HG03571 (cell line): ENCODE measurements around the gene DPYSL5.
"Not testable (repeated sequence)": the region's sequence is repeated elsewhere in the genome, so short reads cannot be mapped to it uniquely, and the experiment has no call there.

Experiments
- ATAC-seq: cut with Tn5 transposase; IDR thresholded peaks from one replicate; pipeline ENCODE4 v1.9.1; 2021; ENCODE audit not compliant: unreplicated experiment

Gene DPYSL5

DNA sequence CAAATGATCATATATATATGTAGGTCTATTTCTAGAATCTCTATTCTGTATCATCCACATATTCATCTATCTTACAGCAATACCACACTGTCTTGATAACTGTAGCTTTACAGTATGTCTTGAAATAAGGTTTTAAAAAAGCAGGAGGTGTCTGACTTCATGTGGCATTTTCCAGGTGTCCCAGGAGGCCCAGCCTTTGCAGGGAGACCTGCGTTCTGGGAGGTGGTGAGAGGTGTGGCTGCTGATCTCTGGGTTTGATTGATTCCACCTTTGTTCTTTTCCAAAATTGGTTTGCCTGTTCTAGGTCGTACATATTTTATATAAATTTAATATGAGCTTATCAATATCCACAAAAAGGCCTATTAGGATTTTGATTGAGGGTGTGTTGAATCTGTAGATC is 26.6 kb downstream of the DPYSL5 start:
- no peak for ATAC-seq

DNA sequence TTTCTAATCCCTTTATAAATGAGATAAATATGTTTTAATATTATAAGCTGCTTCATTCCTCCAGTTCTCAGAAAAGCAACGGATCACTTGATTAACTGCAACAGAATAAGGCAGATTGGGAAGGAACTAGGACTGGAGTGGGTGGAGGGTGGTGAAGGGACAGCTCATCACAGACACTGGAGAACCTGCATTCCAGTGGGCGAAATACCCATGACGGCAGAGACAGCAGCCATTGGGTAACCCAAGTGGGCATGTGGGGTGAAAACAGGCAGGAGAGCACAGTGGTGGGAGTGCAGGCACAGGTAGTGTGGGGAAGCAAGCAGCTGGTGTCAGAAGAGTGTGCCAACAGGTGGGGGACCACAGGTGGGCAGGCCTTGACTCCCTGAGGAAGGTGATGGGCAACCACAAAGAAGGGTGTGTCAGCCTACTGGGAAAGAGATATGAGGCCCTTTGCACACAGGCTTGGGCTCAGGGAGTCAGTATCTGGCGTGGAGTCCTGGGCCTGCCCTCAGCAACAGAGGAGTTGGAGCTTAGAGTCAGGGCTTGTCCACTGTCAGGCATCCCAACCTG is 27.2 kb downstream of the DPYSL5 start:
- ATAC-seq, result no peak

DNA sequence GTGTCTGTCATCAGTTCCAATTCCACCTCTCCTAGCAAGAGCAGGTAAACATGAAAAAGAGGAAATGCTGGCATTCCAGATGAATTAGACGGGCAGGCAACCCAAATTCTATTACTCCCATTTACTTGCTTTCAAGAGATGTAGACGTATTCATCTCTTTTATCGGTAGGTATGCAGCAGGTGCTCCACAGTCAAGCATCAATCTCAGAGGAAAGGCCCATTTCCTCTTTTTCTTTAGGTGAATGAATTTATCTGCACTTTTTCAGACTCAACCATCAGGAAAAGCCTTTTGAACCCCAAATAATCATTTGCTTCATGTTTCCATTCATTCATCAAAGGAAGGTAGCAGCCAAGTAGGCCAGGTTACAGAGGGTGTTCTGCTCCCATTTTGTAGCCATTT is 27.9 kb downstream of the DPYSL5 start:
- ATAC-seq, result no peak

DNA sequence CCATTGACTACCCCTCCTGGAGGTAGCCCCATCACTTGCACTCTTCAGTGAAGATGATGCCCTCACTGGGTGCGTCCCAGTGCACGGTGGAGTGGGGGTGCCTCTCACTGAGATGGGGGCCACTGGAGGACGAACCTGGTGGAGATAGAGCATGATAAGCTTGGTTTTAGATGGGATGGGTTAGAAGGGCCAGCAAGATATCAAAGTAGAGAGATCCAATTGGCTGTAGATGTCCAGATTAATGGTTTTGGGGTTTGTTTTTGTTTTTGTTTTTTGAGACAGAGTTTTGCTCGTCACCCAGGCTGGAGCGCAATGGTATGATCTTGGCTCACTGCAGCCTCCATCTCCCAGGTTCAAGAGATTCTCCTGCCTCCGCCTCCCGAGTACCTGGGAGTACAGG is 28.3 kb downstream of the DPYSL5 start:
- ATAC-seq, result no peak

DNA sequence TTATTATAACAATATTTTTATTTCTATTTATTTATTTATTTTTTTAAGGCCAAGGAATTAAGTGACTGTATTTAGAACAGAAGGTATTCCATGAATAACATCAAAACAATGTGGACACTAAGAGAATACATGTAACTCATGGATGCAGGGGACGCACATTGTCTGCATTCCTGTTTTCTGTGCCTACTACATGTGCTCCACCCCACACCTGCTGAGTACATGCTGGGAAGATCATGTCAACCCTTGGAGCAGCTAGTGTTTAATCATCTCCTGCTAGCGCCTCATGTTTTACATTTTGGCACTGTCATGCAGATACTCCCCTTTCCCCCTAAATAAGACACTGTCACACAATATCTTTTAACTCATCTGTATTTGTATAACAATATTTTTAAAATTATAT is 29.3 kb downstream of the DPYSL5 start:
- ATAC-seq, result no peak

DNA sequence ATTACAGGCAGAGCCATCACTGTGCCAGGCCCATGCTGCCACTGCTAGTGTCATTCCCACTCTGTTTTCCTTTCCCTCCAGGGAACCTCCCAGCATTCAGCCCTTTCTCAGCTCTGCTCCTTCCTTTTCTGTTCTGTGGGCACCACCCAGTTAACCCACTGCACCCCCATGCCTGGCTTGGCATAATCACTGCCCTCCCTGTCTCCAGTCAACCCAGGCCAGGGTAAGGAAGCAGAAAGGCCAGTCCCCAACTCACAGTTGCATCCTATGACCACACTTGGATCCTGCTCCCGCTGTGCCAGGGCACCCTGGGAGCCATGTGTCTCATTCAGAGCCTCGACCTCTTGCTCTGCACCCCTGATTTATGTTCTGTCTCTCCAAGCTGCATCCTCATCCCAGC is 32.2 kb downstream of the DPYSL5 start:
- ATAC-seq, result no peak

DNA sequence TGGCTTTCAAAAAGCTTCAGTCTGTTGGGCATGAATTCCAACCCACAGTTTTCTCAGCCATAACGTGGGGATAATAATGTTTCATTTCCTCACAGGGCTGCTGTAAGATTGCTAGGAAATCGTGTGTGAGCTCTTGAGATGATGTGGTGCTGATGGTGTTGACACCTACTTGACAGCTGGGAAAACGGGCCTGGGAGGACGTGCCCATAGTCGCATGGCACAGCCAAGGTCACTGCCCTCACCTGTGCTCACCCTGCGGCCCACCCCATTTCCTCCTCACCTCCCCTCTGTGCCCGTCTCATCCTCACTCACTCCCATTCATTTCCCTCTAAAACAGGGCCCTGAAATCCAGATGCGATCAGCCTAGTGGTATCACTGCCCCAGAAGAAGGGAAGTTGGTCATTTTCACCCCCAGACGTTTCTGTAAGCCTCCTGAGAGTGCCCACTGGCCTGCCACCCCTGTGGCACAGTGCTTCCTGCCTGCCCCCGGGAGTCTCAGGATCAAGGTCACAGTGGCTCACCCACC is 33.0 kb downstream of the DPYSL5 start:
- no peak for ATAC-seq

DNA sequence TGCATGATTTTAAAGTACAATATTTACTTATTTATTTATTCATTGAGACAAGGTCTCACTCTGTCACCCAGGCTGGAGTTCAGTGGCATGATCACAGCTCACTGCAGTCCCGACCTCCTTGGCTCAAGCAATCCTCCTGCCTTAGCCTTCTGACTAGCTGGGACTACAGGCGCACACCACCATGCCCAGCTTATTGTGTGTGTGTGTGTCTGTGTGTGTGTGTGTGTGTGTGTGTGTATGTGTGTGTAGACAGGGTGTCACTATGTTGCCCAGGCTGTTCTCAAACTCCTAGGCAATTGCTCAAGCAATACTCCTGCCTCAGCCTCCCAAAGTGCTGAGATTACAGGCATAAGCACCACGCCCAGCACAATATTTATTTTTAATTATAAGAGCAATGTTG is 34.3 kb downstream of the DPYSL5 start:
- not testable (repeated sequence) for ATAC-seq

DNA sequence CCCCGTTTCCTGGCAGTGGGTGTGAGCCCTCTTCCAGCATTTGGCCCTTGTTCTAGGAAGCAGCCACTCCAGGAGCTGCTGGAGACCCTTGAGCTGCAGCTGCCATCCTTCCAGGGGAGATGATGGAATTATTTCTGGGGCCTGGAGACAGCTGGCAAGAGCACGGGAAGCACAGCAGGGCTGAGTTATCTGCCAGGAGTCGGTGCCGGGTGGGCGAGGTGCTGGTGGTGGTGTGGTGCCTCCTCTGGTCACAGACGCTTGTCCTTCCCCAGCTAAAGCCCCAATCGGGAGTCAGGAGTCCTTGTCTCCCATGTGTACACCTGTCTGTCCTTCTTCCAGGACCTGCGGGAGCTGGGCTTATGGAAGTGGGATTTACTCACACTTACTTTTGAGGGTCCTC is 36.0 kb downstream of the DPYSL5 start:
- ATAC-seq, result no peak

DNA sequence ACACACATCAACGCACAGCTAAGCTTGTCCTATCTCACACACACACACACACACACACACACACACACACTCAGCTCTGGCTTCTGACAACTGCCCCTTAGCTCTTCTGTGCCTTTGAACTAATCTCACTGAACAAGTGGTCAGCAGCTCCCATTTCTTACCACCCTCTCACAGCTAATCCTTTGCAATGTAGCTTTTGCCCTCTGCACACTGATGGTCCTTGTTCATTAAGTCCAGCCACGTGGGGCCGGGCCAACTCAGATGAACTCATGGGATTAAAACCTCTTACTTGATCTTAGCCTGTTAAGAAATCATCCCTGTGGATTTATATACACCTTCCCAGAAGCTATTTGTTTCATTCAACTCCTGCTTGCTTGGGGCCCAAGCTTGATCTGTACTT is 36.6 kb downstream of the DPYSL5 start:
- no peak for ATAC-seq

DNA sequence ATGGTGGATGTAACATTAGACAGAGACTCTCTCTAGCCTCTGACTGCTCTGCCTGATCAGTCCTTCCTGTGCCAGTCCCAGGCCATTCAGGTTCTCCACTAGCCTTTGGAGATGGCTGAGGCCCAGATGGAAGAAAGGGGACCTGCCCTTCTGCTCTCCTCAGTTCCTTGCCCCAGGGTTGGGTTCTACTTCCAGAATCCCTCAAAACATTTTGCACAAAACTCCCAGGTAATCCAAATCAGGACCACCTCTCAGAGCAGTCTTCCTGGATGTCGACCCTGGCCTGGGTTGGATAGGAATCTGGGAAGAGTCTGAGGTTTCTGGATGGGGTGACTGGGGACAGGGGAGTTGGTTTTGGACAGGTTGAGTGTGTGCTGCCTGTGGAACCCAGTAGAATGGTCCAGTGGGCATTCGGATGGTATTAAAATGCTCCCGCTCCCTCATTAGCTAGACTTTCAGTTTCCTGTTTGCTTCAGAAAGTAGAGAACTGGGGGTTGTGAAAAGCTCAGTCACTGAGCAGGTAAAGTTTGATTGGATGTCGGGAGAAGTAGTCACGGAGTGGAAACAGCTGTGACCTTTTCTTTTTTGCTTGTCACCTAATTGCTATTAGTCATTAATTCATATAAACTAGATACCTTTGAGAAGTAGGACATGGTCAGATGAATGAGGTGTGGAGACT is 37.9 kb downstream of the DPYSL5 start:
- ATAC-seq, result no peak

DNA sequence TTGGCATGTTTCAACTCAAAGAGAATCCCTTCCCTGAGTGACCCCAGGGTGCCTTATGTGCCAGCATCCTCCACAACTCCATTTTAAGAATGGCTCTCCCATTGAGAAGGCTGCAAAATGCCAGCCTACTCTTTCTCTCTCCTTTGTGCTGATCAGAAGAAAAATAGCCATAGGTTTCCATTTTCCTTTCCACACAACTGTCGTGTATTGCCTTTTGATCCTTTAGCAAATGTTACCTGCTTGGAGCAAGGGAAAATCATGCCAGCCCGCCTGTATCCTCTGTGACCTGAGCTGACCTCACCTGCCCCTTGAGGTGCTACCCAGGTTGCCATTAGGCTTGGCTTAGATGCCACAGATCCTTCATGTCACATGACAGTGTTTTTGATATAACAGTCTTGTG is 38.8 kb downstream of the DPYSL5 start:
- ATAC-seq, result no peak

DNA sequence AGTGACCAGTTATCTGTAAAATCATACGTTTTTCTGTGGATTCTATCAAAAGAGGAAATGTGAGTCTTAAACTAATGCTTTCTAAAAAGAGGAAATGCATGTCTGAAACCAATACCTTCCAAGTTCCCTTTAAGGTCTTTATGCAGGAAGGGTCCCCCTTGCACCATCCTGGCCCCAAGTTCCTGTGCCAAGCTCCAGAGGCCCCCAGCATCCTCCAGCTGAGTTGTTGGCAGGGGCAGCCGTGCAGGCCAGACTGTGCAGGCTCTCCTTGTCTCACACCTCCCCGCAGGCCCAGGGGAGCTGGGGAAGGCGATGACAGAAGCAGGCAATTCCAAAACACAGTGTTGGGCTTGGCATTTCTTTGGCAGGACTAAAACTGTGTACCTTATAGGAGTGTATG is 39.2 kb downstream of the DPYSL5 start:
- ATAC-seq, result no peak

DNA sequence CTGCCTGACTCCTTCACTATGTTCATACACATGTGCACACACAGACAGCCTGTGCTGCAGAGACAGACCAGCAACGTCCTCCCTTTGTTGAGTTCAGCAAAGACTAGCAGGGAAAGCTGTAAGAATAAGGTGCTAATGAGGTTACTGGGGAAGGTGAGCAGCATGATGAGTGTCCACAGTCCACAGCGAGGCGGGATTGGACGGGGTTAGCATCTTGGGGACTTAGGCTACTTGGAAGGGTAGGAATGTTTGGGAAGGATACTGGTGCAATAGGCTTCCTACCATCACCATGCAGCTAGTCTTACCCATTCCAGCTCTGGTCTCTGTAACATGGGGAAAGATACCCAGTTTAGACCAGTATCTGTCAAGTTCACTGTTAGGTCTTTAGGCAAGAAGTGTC is 41.9 kb downstream of the DPYSL5 start:
- no peak for ATAC-seq

DNA sequence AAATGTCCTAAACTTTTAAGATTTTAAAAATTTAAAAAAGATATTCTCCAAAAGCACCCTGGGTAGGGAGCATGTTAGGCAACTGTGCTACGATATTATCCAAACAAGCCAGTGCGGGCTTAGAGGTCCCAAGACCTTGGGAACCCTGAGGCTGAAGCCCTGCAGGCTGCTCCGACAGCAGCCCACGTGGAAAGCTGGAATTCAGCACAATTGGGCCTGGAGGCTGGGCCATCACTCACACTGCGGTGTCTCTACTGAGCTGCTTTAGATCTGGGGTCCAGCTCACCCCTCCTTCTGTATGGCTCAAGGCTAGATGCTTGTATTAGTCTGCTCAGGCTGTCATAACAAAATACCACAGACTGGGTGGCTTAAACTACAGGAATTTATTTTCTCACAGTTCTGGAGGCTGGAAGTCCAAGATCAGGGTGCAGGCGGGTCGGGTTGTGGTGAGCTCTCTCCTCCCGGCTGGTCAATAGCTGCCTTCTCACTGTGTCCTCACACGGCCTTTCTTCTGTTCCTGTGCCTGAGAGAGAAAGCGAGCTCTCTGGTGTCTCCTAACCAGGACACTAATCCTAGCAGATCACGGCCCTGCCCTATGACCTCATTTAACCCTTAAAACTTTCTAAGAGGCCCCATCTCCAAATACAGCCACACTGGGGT is 42.5 kb downstream of the DPYSL5 start:
- ATAC-seq, result no peak

DNA sequence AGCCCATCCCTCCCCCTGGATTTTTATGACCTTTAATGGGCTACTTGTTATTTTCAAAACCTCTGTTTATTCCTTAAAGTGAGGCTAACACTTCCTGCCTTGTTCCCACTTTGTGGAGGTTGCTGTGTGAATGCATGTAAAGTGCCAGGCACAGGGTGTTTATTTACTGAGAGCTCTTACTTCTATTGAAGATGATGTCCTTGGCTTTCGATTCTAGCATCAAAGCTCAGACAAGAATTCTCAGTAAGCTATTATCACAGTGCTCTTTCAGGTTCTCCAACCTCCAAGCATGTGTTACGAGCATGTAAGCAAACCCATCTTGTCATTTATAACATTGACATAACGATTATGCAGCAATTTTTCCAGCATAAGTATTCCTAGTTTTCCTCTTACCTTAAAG is 44.2 kb downstream of the DPYSL5 start:
- ATAC-seq, result no peak

DNA sequence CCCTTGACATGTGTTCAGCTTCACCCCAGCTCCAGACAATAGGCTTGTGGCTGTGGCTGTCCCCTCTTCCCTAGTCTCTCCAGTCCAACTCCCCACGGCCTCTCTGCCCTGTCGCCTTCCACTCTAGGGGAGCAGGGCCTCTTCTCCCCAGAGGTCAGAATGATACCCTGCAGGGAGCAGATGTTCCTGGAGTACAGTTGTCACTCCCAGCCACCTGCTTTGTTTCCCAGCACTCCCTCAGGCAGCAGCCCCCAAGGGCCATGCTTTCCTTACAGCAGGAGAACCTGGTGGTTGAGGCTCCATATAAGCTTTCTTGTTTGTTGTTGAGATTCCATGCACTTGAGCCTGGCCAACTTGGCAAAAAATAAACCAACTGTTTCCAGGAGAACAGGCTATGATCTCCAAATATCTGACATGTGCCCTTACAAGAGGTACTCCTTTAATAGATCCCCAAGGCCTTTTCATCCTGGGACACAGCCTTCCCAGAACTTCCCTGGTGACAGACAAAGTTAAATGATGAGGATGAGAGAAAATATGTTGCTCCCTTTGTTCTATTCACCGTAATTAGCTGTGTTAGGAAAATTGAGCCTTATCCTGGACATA is 45.1 kb downstream of the DPYSL5 start:
- ATAC-seq, result no peak

DNA sequence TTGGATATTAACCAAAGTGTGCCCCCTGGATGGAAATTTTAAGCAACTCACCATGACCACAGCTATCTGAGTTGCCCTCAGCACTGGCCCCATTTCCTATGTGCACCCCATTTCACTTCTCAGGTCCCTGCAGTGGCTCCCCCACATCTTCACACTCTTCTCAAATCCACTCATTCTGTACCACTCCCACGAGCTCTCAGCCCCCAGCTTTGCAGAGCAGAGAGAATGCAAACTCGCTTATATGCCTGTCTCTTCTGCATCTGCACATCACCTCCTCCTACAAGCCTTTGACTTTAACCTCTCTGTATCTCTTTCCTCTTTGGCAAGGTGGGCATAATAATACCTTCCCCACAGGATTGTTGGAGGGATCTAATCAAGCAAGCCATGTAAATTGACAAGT is 46.2 kb downstream of the DPYSL5 start:
- ATAC-seq, result no peak

DNA sequence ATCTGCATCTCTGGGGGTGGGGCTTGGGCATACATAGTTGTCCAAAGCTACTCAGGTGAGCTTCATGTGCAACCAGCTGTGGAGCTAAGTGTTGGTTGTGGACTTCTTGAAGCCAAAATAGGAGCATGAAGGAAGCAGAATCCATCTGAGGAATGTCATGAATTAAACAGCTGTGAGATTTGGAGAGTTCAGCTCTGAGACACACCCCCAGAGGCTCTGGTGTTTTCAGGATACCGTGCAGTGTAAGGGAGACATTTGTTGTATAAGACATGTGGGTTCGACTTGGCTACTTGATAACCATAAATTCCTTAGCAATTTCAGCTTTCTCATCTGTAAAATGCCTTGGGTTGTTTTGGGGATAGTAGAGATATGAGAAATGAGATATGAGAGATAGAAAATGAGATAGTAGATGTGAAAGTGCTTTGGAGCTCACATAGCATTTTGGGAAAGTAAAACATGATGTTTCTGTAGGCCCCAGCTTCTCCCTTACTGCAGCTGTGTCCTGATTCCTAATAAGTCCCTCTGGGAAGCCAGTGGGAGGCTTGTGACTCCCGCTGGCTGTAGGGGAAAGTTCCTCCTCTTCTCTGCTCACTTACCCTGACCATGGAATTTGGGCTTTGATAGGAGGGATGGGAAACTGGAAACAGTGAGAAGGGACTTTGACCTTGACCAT is 50.0 kb downstream of the DPYSL5 start:
- ATAC-seq, result no peak

DNA sequence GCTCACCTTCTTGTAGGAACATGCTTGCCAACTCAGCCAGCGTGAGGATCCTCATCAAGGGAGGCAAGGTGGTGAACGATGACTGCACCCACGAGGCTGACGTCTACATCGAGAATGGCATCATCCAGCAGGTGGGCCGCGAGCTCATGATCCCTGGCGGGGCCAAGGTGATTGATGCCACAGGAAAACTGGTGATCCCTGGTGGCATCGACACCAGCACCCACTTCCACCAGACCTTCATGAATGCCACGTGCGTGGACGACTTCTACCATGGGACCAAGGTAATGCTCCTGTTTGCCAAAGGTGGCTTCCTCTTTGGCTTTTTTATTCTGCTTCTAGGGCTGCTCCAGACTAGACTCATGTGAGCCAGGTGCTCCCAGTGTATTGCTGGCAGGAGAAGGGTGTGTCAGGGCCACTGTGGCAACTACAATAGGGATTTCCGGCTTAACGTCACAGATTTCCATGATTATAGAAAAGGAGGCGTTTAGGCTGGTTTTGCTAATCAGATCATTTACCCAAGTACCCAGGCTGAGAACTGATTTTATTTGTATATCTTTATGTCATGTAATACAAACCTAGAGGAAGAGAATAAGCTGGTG is 50.6 kb downstream of the DPYSL5 start:
- no peak for ATAC-seq

DNA sequence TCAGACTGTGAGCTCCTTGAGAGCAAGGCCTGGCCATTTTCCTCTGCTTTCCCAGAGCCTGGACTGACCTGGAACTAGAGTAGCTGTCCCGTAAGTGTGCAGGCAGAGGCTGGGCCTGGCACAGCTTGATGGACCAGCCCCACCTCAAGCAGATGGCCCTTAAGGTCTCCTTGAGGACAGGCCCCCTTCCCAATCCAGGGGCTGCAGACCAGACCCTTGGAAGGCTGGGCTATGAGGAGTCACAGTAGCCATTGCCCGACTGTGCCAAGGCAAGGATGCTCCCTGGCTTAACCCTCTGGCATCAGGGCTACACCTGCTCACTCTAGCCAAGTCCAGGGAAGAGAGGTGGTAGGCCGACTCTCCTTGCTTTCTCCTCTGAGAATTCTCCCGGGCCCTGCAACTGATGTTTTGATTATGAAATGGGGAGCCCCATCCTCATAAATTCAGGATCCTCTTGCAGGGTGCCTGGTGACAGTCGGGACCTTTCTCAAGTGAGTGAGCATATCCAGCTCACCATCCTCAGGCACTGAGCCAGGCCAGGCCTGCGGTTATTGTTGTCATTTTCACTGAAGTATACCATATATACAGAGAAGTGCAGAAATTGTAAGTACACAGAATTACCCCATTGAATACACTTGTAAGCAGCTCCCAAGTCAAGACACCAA is 51.7 kb downstream of the DPYSL5 start:
- ATAC-seq, result no peak
